ENCODE data around the gene RPUSD3. TPM values are rescaled to one million over a fixed set of nuclear protein-coding genes. Genes with fewer than 3 reads are reported as not detected.

RPUSD3 gene
- total RNA-seq, 1 experiment from 2014 or later = 53.2 TPM

GRCh38 chr3:9838856-9839255 lies 5.0 kb downstream of the RPUSD3 start:
- Histone ChIP-seq H3F3A (ENCODE audit: insufficient read depth, low read depth) (peaks cover 13% of the 10 kb centered on the region), H3K4me2 (no peak overlapping the region), H4K20me1 (ENCODE audit: insufficient read depth) (no peaks in the 10 kb centered on the region; the same call in 1 of the 2 replicates), H3K27me3 (ENCODE audit: insufficient read depth, low read depth) (no peaks in the 10 kb centered on the region), H3K4me3 (no peak overlapping the region), H3K9me2 (ENCODE audit: insufficient read depth) (no peaks in the 10 kb centered on the region; the same call in 1 of the 2 replicates), H3K4me1 (replicated peaks; ENCODE audit: insufficient read depth) (peaks cover 10% of the 10 kb centered on the region; the same call in 1 of the 2 replicates), H3K36me3 (ENCODE audit: low read depth) (peaks cover 11% of the 10 kb centered on the region), H3K9me3 (ENCODE audit: insufficient read depth, low read depth) (no peaks in the 10 kb centered on the region), H3K79me2 (ENCODE audit: low read depth) (peaks cover 15% of the 10 kb centered on the region), H3K27ac (no peak overlapping the region), H2AFZ (no peak overlapping the region)
- no TSS peak for BruUV-seq (replicated peaks)
- ChIA-PET POLR2A (ENCODE audit: unreplicated experiment) (no interaction called here), CTCF (interaction anchor here (0.7 kb wide), 1 partner anchor 29 kb away, joined by 5 read pairs; no protein-coding TSS in a partner anchor)
- intact Hi-C loops (cut with micrococcal nuclease; ENCODE audit: unreplicated experiment) = no loop called here
- DNase-seq = no peak
- TF ChIP-seq EZH2 (IDR thresholded peaks at IDR 0.05; ENCODE audit: low read depth) (no peak), CTCF (conservative IDR thresholded peaks at IDR 0.05) (no peak)

- CTCF ChIA-PET = interaction anchor here (0.6 kb wide), 2 partner anchors 10 to 95 kb away, joined by 3 to 7 read pairs; no protein-coding TSS in a partner anchor
- DNase-seq = no peak
- H3K4me1 ChIP-seq (replicated peaks; ENCODE audit: insufficient read depth) = peaks cover 8% of the 10 kb centered on the region; the same call in 1 of the 2 replicates
- no TSS peak for BruUV-seq (replicated peaks)
- no peaks in the 10 kb centered on the region; the same call in 1 of the 2 replicates for H3K9me2 ChIP-seq (ENCODE audit: insufficient read depth)
- intact Hi-C loops (cut with micrococcal nuclease; ENCODE audit: unreplicated experiment) = no loop called here
- peaks cover 5% of the 10 kb centered on the region for H3F3A ChIP-seq (ENCODE audit: insufficient read depth, low read depth)
- H3K27ac ChIP-seq = no peak overlapping the region
- TF ChIP-seq EZH2 (IDR thresholded peaks at IDR 0.05; ENCODE audit: low read depth) (no peak), CTCF (conservative IDR thresholded peaks at IDR 0.05) (no peak)
- peaks cover 11% of the 10 kb centered on the region for H3K36me3 ChIP-seq (ENCODE audit: low read depth)
- POLR2A ChIA-PET (ENCODE audit: unreplicated experiment) = no interaction called here
- H3K4me2 ChIP-seq = no peak overlapping the region
- no peak overlapping the region for H2AFZ ChIP-seq
- H3K4me3 ChIP-seq = no peak overlapping the region
- H3K79me2 ChIP-seq (ENCODE audit: low read depth) = peaks cover 13% of the 10 kb centered on the region
- H3K27me3 ChIP-seq (ENCODE audit: insufficient read depth, low read depth) = no peaks in the 10 kb centered on the region
- no peaks in the 10 kb centered on the region; the same call in 1 of the 2 replicates for H4K20me1 ChIP-seq (ENCODE audit: insufficient read depth)
- no peaks in the 10 kb centered on the region for H3K9me3 ChIP-seq (ENCODE audit: insufficient read depth, low read depth)
These were observed 5.9 kb downstream of the RPUSD3 start for GRCh38 chr3:9837701-9838582.

- H3K9me2 ChIP-seq (ENCODE audit: insufficient read depth) = no peaks in the 10 kb centered on the region; the same call in 1 of the 2 replicates
- H3K79me2 ChIP-seq (ENCODE audit: low read depth) = no peaks in the 10 kb centered on the region
- BruUV-seq (replicated peaks) = no TSS peak
- H3K27me3 ChIP-seq (ENCODE audit: insufficient read depth, low read depth) = no peaks in the 10 kb centered on the region
- TF ChIP-seq CTCF (conservative IDR thresholded peaks at IDR 0.05) = no peak
- TF ChIP-seq EZH2 (IDR thresholded peaks at IDR 0.05; ENCODE audit: low read depth) = no peak
- H3K9me3 ChIP-seq (ENCODE audit: insufficient read depth, low read depth) = no peaks in the 10 kb centered on the region
- ChIA-PET POLR2A (ENCODE audit: unreplicated experiment) (no interaction called here), CTCF (no interaction called here)
- H3K4me2 ChIP-seq = no peak overlapping the region
- no peak overlapping the region for H3K27ac ChIP-seq
- H3F3A ChIP-seq (ENCODE audit: insufficient read depth, low read depth) = peaks cover 5% of the 10 kb centered on the region; the same call in 1 of the 2 replicates
- DNase-seq = no peak
- H2AFZ ChIP-seq = no peak overlapping the region
- H4K20me1 ChIP-seq (ENCODE audit: insufficient read depth) = no peaks in the 10 kb centered on the region
- H3K36me3 ChIP-seq (ENCODE audit: low read depth) = no peaks in the 10 kb centered on the region
- intact Hi-C loops (cut with micrococcal nuclease; ENCODE audit: unreplicated experiment) = no loop called here
- H3K4me1 ChIP-seq (replicated peaks; ENCODE audit: insufficient read depth) = no peaks in the 10 kb centered on the region
- H3K4me3 ChIP-seq = no peak overlapping the region
These were observed 9.1 kb downstream of the RPUSD3 start for GRCh38 chr3:9834520-9835380.
